Smooth muscle cell (in vitro differentiated cells): ENCODE results near the gene DPH2. TPM values are rescaled to one million over a fixed set of nuclear protein-coding genes. Genes with fewer than 3 reads are reported as not detected.

Experiments used
- DNase-seq: peaks from one replicate; lab custom pipeline; 2025; ENCODE audit not compliant: unreplicated experiment; lab: John Stamatoyannopoulos, UW
- H2AFZ ChIP-seq: fragments of 200-600 bp; sonication (generic); 2 replicates; pipeline ENCODE4 v1.6.0; 2016; ENCODE audit warnings: antibody characterized with exemption, low read depth, mild to moderate bottlenecking
- H3F3A ChIP-seq: fragments of 200-600 bp; sonication (generic); 2 replicates; pipeline ENCODE4 v1.6.0; 2017; ENCODE audit warnings: antibody characterized with exemption, low read depth
- H3K27ac ChIP-seq: fragments of 200-600 bp; sonication (generic); 2 replicates; pipeline ENCODE4 v1.5.1; 2016; ENCODE audit warnings: low read depth, mild to moderate bottlenecking
- H3K27me3 ChIP-seq: fragments of 200-600 bp; sonication (generic); 2 replicates; pipeline ENCODE4 v1.6.1; 2016; ENCODE audit warnings: low read depth, mild to moderate bottlenecking
- H3K36me3 ChIP-seq: fragments of 200-600 bp; sonication (generic); 2 replicates; pipeline ENCODE4 v1.5.1; 2016; ENCODE audit warnings: low read depth
- H3K4me1 ChIP-seq: fragments of 200-600 bp; sonication (generic); 2 replicates; pipeline ENCODE4 v1.5.1; 2016; ENCODE audit warnings: low read depth
- H3K4me2 ChIP-seq: fragments of 200-600 bp; sonication (generic); 2 replicates; pipeline ENCODE4 v1.6.0; 2016; ENCODE audit warnings: mild to moderate bottlenecking
- H3K4me3 ChIP-seq: fragments of 200-600 bp; sonication (generic); 2 replicates; pipeline ENCODE4 v1.5.1; 2016; ENCODE audit warnings: mild to moderate bottlenecking
- H3K79me2 ChIP-seq: fragments of 200-600 bp; sonication (generic); 2 replicates; pipeline ENCODE4 v1.6.0; 2016; ENCODE audit warnings: low read depth, mild to moderate bottlenecking
- H3K9ac ChIP-seq: fragments of 200-600 bp; sonication (generic); 2 replicates; pipeline ENCODE4 v1.6.0; 2016; ENCODE audit warnings: low read depth
- H3K9me3 ChIP-seq: fragments of 200-600 bp; sonication (generic); replicated peaks from 2 replicates; pipeline ENCODE4 v1.5.1; 2016; ENCODE audit warnings: low read depth
- H4K20me1 ChIP-seq: fragments of 200-600 bp; sonication (generic); 2 replicates; pipeline ENCODE4 v1.6.0; 2016; ENCODE audit warnings: low read depth
- CTCF ChIP-seq: fragments of 200-600 bp; sonication (generic); IDR thresholded peaks from 2 replicates; pipeline ENCODE4 v1.5.1; 2017; ENCODE audit warnings: borderline replicate concordance, mild to moderate bottlenecking, antibody characterized with exemption; ENCODE audit not compliant: insufficient read depth, poor library complexity, severe bottlenecking
- WGBS: methylation state at CpG from one replicate; pipeline ENCODE4 v1.1.7; 2016; ENCODE audit warnings: low lambda C conversion rate; 5-methylcytosine and 5-hydroxymethylcytosine counted together
- polyA plus RNA-seq: library from polyadenylated mRNA; unstranded; fragments of >200 nt; fragmentation: Nextera tagmentation; extraction: Ambion mirVana; gene quantifications from 2 replicates; pipeline ENCODE4 v1.2.1, GENCODE V29; 2016
- total RNA-seq: library from RNA; depleted of rRNA; stranded (reverse); fragments of >200 nt; gene quantifications from 2 replicates; pipeline ENCODE4 v1.2.3, GENCODE V29; 2014

The DPH2 gene
- total and polyA plus RNA-seq, 2 experiments from 2014 or later = 20.3 to 23.5 TPM

GRCh38 chr1:43958351-43959255, 11.2 kb upstream of the DPH2 start:
- Histone ChIP-seq H3K4me2 (no peak overlapping the region), H3K27me3 (no peaks in the 10 kb centered on the region), H3K9me3 (no peaks in the 10 kb centered on the region), H3K9ac (no peak overlapping the region), H3K79me2 (no peaks in the 10 kb centered on the region), H3K27ac (no peak overlapping the region), H2AFZ (no peak overlapping the region), H3F3A (no peaks in the 10 kb centered on the region), H4K20me1 (peaks cover 22% of the 10 kb centered on the region), H3K4me1 (no peaks in the 10 kb centered on the region), H3K36me3 (no peaks in the 10 kb centered on the region), H3K4me3 (no peak overlapping the region)
- no peak for TF ChIP-seq CTCF
- DNase-seq = no peak
- 92% methylated on average over 9 of the region's 9 CpGs for WGBS

DNA sequence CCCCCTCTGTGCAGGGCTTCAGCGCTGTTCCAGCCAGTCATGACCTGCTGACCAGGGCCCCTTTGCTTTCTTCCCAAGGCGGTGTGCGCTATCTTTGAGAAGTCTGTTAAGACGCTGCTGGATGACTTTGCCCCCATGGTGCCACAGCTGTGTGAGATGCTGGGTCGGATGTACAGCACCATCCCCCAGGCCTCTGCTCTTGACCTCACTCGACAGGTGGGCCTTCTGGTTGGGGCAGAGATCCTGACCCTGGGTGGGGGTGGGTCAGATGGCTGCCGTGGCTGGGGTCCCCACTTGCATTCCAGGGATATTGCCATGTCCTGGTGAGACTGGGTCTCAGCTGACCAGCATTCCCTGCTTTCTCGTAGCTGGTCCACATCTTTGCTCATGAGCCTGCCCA, 9.0 kb upstream of the DPH2 start:
- no peak overlapping the region for H3K4me3 ChIP-seq
- H3F3A ChIP-seq = no peaks in the 10 kb centered on the region
- H3K4me2 ChIP-seq = no peak overlapping the region
- WGBS = 92% methylated on average over 7 of the region's 8 CpGs
- TF ChIP-seq CTCF = no peak
- H3K27ac ChIP-seq = no peak overlapping the region
- H3K79me2 ChIP-seq = no peaks in the 10 kb centered on the region
- no peaks in the 10 kb centered on the region for H3K9me3 ChIP-seq
- no peaks in the 10 kb centered on the region for H3K36me3 ChIP-seq
- H4K20me1 ChIP-seq = no peaks in the 10 kb centered on the region
- no peaks in the 10 kb centered on the region for H3K4me1 ChIP-seq
- no peak for DNase-seq
- H3K9ac ChIP-seq = no peak overlapping the region
- H2AFZ ChIP-seq = no peak overlapping the region
- no peaks in the 10 kb centered on the region for H3K27me3 ChIP-seq

DNA sequence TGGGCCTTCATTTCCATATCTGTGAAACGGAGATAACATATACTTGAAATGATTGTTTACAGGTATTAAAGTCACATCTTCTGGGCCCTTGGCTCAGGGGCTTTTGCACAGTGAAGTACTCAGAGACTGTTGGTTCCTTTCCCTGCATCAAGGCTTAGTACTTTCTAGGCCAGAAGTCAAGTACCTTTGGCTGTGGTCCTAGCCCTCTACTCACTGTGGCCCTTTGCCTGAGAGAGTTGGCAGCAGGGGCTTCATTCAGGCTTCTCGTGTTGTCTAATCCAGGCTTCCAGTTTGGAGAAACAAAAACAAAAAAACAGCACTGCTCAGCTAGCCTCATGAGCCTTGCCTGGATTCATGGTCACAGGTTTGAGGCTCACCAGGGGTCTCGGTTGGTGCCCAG, 8.1 kb upstream of the DPH2 start:
- Histone ChIP-seq H3K9me3 (no peaks in the 10 kb centered on the region), H3F3A (no peaks in the 10 kb centered on the region), H3K79me2 (no peaks in the 10 kb centered on the region), H3K9ac (no peak overlapping the region), H4K20me1 (no peaks in the 10 kb centered on the region), H2AFZ (no peak overlapping the region), H3K36me3 (no peaks in the 10 kb centered on the region), H3K4me3 (no peak overlapping the region), H3K4me1 (no peaks in the 10 kb centered on the region), H3K27me3 (no peaks in the 10 kb centered on the region), H3K27ac (no peak overlapping the region), H3K4me2 (no peak overlapping the region)
- TF ChIP-seq CTCF = no peak
- 93% methylated on average over 3 of the region's 3 CpGs for WGBS
- DNase-seq = no peak

DNA sequence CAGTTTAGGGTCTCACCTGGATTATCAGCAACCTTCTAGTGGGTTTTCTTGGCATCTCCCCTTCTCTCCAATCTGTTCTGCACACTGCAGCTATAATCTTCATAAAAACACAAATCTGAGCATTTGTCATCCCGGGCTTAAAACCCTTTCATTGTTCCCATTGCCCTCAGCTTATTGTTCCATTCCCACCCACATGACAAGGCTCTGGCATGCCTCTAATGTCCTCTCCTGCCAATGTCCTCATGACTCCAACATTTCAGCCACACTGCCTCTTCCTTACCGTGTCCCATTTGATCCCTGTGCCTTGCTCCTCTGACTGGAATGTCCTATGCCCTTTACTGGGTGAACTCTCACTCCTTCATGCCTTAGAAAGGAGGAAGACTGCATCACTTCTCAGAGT, 7.5 kb upstream of the DPH2 start:
- Histone ChIP-seq H3K36me3 (no peaks in the 10 kb centered on the region), H3K79me2 (no peaks in the 10 kb centered on the region), H3K4me2 (no peak overlapping the region), H3K4me3 (no peak overlapping the region), H3F3A (no peaks in the 10 kb centered on the region), H3K9ac (no peak overlapping the region), H3K27ac (no peak overlapping the region), H4K20me1 (no peaks in the 10 kb centered on the region), H3K9me3 (no peaks in the 10 kb centered on the region), H3K4me1 (no peaks in the 10 kb centered on the region), H2AFZ (no peak overlapping the region), H3K27me3 (no peaks in the 10 kb centered on the region)
- TF ChIP-seq CTCF = no peak
- 98% methylated on average over 2 of the region's 2 CpGs for WGBS
- no peak for DNase-seq
